ENCODE data around the gene ALG3. TPM values are rescaled to one million over a fixed set of nuclear protein-coding genes. Genes with fewer than 3 reads are reported as not detected.

Gene ALG3
- total RNA-seq, 1 experiment from 2014 or later: 57.3 TPM

GRCh38 chr3:184249412-184250166 lies 827 bp upstream of the ALG3 start, which contains the start of gene EEF1AKMT4 (continued):
- TF ChIP-seq MAX (CRISPR knock-in tag; IDR thresholded peaks at IDR 0.05) (peak; percentile 93), GABPB1 (CRISPR knock-in tag; IDR thresholded peaks at IDR 0.05) (0 out of 2 replicates have a peak, but pooled peaks have one; percentile 38), ZSCAN18 (CRISPR knock-in tag; IDR thresholded peaks at IDR 0.05) (no peak), ZNF425 (CRISPR knock-in tag; conservative IDR thresholded peaks at IDR 0.05) (no peak), CBFB (CRISPR knock-in tag; IDR thresholded peaks at IDR 0.05; ENCODE audit: low read depth) (no peak), HMGXB4 (CRISPR knock-in tag; IDR thresholded peaks at IDR 0.05) (peak; percentile 91), ZNF512 (CRISPR knock-in tag; IDR thresholded peaks at IDR 0.05; ENCODE audit: borderline replicate concordance) (no peak), USF1 (CRISPR knock-in tag; IDR thresholded peaks at IDR 0.05) (no peak), NR1H2 (CRISPR knock-in tag; IDR thresholded peaks at IDR 0.05) (no peak), FOXP1 (CRISPR knock-in tag; IDR thresholded peaks at IDR 0.05; ENCODE audit: borderline replicate concordance) (no peak), TEAD1 (CRISPR knock-in tag; IDR thresholded peaks at IDR 0.05) (peak; percentile 60), JUN (CRISPR knock-in tag; IDR thresholded peaks at IDR 0.05) (no peak), GRHL2 (CRISPR knock-in tag; IDR thresholded peaks at IDR 0.05; ENCODE audit: insufficient replicate concordance, severe bottlenecking) (no peak), ZBTB21 (CRISPR knock-in tag; IDR thresholded peaks at IDR 0.05; ENCODE audit: borderline replicate concordance) (no peak; the same call in 1 of the 2 replicates), ARID4B (CRISPR knock-in tag; IDR thresholded peaks at IDR 0.05; ENCODE audit: borderline replicate concordance) (no peak; the same call in 1 of the 2 replicates), TP53 (CRISPR knock-in tag; IDR thresholded peaks at IDR 0.05) (no peak; the same call in 1 of the 2 replicates), KAT7 (CRISPR knock-in tag; IDR thresholded peaks at IDR 0.05; ENCODE audit: borderline replicate concordance) (no peak; the same call in 1 of the 2 replicates), ZNF232 (CRISPR knock-in tag; IDR thresholded peaks at IDR 0.05) (no peak), NFYB (CRISPR knock-in tag; conservative IDR thresholded peaks at IDR 0.05; ENCODE audit: low read depth) (no peak), OVOL2 (CRISPR knock-in tag; IDR thresholded peaks at IDR 0.05; ENCODE audit: borderline replicate concordance) (no peak), IRF2 (CRISPR knock-in tag; IDR thresholded peaks at IDR 0.05; ENCODE audit: borderline replicate concordance, low read depth) (no peak)

Data from WTC11 (cell line).